GM19043 (cell line): ENCODE data around the gene PPP1R1C.

Experiments used
- ATAC-seq: cut with Tn5 transposase; IDR thresholded peaks from one replicate; pipeline ENCODE4 v1.9.1; 2021; ENCODE audit warnings: low read depth; ENCODE audit not compliant: unreplicated experiment

The PPP1R1C gene

GRCh38 chr2:182057002-182057401 is 71.3 kb downstream of the PPP1R1C start:
- no peak for ATAC-seq

DNA sequence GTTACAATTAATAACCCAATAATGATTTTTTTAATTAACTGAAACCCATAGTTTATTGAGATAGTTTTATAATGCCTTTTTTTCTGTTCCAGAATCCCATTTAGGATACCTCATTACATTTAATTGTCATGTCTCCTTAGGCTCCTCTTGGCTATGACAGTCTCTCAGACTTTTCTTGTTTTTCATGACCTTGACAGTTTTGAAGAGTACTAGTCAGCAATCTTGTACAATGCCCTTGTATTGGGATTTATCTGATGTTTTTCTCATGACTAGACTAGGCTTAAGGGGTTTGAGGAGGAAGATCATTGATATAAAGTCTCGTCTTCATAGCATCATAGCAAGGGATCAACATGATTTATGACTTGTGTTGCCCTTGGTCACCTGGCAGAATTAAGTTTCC is 72.4 kb downstream of the PPP1R1C start:
- ATAC-seq = no peak

- ATAC-seq = no peak
These were observed 76.1 kb downstream of the PPP1R1C start for GRCh38 chr2:182061739-182062138.

- no peak for ATAC-seq
These were observed 76.8 kb downstream of the PPP1R1C start for GRCh38 chr2:182062329-182062972.

- ATAC-seq = no peak
These were observed 78.5 kb downstream of the PPP1R1C start for GRCh38 chr2:182064019-182064778.

DNA sequence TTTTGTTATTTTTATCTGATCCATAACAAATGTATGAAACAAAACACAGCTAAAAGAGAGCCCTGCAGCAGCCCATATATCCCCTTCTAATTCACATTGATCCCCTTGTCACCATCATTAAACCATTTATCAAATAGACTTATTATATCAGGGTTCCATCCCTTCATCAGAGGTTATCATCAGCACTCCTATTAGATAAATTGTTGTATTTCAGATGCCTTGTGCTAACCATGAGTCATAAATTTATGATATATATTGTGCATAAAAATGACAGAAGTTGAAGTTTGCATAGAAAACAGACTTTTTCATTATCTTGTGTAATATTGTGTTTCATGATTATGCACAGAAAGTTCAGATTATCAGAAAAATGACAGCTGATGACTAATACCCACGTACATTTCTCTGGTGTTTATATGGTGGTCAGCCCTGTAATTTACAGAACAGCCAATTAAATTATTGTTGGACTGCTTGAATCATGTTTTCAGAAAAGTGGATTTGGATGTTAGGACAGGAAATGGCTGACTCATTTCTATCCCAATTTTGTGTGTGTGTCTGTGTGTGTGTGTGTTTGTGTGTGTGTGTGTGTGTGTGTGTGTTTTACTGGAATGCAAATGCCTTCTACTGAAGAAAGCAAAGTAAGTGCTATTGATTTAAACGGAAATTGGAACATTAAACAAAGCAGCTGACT is 80.9 kb downstream of the PPP1R1C start:
- ATAC-seq = no peak

DNA sequence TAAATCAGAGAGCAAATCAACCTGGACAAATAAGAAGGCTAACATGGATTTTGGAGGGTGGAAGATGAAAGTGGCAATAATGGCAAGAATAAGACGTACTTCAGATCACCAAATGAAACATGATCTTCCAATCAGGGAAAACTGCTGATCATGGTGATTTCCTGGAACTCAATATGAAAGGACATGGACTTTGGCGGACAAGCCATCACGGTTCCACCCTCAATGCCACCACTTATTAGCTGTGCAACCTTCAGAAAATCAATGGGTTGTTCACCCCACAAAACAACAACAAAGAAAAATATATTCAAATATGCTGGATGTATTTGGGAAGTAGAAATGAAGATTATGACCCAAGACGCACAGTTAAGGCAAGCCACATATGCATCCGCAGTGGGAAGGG is 81.7 kb downstream of the PPP1R1C start:
- ATAC-seq = no peak

DNA sequence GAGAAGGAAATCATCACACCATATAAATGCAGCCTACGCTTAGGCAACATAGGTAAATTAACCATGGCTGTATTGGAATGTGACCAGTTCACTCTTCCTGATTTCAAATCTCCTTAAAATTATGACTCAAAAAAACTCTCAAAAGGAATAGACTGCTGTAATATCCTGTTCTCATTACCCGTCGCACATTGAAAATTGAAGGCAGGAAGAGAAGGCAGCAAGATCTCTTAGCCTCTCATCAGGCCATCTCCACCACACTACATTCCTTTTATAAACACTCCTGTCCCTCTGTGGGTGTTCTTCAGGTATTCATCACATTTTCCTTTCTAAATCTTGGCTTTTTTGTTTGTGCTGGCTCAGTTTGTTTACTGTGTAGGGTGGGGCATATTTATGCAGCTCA is 83.2 kb downstream of the PPP1R1C start:
- ATAC-seq = no peak

- ATAC-seq = no peak
These were observed 83.8 kb downstream of the PPP1R1C start for GRCh38 chr2:182069416-182069815.

GRCh38 chr2:182069908-182070307 is 84.3 kb downstream of the PPP1R1C start:
- ATAC-seq = no peak

GRCh38 chr2:182070736-182071135 is 85.1 kb downstream of the PPP1R1C start:
- no peak for ATAC-seq

GRCh38 chr2:182072861-182073260 is 87.2 kb downstream of the PPP1R1C start:
- ATAC-seq = no peak

DNA sequence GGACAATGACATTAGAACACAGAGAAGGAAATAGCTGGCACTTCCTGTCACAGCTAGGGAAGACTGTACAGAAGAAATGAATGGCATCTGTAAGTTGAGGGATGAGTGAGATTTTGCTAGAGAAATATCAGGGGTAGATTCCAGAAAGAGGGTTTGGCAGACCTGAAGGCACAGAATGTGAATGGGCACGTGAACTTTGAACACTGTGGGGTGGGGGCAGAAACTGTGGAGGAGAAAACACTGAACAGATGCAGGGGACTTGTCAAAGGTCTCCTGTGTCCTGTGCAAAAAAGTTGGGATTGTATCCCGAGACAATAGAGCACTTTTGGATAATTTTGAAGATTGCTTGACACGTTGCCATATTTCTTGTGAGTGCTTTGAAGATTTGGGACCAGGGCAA is 88.0 kb downstream of the PPP1R1C start:
- ATAC-seq = no peak

- ATAC-seq = no peak
These were observed 91.4 kb downstream of the PPP1R1C start for GRCh38 chr2:182077023-182077422.

DNA sequence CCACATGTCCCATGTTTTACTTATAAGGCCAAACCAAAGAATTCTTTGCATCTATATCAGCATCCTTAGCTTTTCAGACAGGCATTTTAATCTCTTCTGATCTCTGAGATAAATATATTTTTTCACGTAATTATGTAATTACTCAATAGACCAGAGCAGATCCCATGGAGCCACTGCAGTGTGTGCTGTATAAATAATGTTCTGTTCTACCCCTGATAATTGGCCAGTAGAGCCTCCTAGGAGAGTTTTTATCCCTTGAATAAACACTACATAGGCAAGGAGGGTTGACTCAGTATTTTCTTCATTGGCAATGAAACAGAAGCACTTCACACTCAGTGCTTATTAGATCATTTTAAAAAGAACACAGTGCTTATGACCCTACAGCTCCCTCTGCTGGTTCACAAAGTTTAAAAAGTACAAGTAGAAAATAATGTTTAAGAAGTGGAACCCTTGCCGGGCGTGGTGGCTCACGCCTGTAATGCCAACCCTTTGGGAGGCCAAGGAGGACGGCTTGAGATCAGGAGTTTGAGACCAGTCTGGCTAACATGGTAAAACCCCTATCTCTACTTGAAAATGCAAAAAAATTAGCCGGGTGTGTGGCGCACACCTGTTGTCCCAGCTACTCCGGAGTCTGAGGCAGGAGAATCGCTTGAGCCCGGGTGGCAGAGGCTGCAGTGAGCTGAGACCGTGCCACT is 91.9 kb downstream of the PPP1R1C start:
- ATAC-seq = no peak

GRCh38 chr2:182078988-182079602 is 93.4 kb downstream of the PPP1R1C start:
- no peak for ATAC-seq

GRCh38 chr2:182080493-182080892 is 94.8 kb downstream of the PPP1R1C start:
- ATAC-seq = no peak

- ATAC-seq = no peak
These were observed 96.1 kb downstream of the PPP1R1C start for GRCh38 chr2:182081602-182082260.

DNA sequence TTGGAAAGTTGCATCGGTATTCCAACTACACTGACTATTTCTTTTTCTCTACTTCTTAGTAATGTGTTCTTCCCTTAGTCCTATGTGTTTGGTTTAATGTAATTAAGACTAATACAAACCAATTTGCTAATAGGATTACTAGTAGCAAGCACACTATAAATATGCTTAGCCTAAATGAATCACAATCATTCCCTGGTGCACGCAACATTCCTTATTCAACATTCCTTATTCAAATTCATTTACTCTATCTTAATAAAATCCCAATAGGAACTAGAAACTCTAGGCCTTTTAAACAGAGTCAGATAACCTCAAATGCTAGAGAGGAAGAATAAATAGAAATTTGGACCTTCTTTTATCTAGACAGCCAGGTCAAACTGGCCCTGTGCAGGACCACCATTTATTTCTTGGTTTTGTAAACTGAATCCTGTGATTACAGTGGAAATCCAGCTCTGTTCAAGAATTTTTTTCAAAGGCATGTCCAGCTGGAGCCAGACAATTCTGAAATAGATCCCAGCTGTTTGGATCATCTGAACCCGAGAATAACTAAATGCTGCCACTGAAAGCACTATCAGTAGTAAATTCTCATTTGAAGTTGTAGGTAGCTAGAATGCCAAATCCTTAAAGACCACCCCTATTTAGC is 103.1 kb downstream of the PPP1R1C start:
- no peak for ATAC-seq

- no peak for ATAC-seq
These were observed 104.8 kb downstream of the PPP1R1C start for GRCh38 chr2:182090486-182090885.
